Cerebellar nuclear complex (tissue), 1 donor: ENCODE measurements around the gene SPDL1.
"Not testable (repeated sequence)": the region's sequence is repeated elsewhere in the genome, so short reads cannot be mapped to it uniquely, and the experiment has no call there.

ENCODE experiments used
- DNase-seq, 2 experiments: peaks; one replicate each; lab custom pipeline; 2025; lab: John Stamatoyannopoulos, UW

SPDL1 gene

GRCh38 chr5:169574134-169574646 lies 9.4 kb upstream of the SPDL1 start:
- no peak for DNase-seq

- DNase-seq = no peak
Observed at GRCh38 chr5:169576181-169576598, 7.4 kb upstream of the SPDL1 start.

GRCh38 chr5:169577951-169578350 lies 5.6 kb upstream of the SPDL1 start:
- no peak for DNase-seq

GRCh38 chr5:169580964-169581363 lies 2.6 kb upstream of the SPDL1 start:
- no peak for DNase-seq

- peak in 1 of 2 experiments; percentile 5 for DNase-seq
Observed at GRCh38 chr5:169581580-169582227, 1.9 kb upstream of the SPDL1 start.

GRCh38 chr5:169583101-169583423 lies 511 bp upstream of the SPDL1 start:
- peak in 1 of 2 experiments; percentile 57 for DNase-seq

- no peak for DNase-seq
Observed at GRCh38 chr5:169584998-169585451, 1.5 kb downstream of the SPDL1 start.

- no peak for DNase-seq
Observed at GRCh38 chr5:169590602-169591001, 7.0 kb downstream of the SPDL1 start.

GRCh38 chr5:169591636-169592035 lies 8.1 kb downstream of the SPDL1 start:
- no peak for DNase-seq

- DNase-seq = no peak
Observed at GRCh38 chr5:169592937-169593650, 9.5 kb downstream of the SPDL1 start.

GRCh38 chr5:169595172-169595820 lies 11.7 kb downstream of the SPDL1 start:
- DNase-seq = no peak

- no peak for DNase-seq
Observed at GRCh38 chr5:169599451-169599850, 15.9 kb downstream of the SPDL1 start.

GRCh38 chr5:169602535-169602934 lies 19.0 kb downstream of the SPDL1 start:
- DNase-seq = no peak

GRCh38 chr5:169606279-169606678 lies 22.7 kb downstream of the SPDL1 start:
- DNase-seq = no peak

GRCh38 chr5:169607882-169608281 lies 24.3 kb downstream of the SPDL1 start:
- no peak for DNase-seq

- no peak for DNase-seq
Observed at GRCh38 chr5:169609716-169610115, 26.1 kb downstream of the SPDL1 start.

GRCh38 chr5:169610606-169611005 lies 27.0 kb downstream of the SPDL1 start:
- no peak for DNase-seq

GRCh38 chr5:169615561-169615960 lies 32.0 kb downstream of the SPDL1 start:
- no peak for DNase-seq

GRCh38 chr5:169624307-169624706 lies 40.7 kb downstream of the SPDL1 start:
- DNase-seq = not testable (repeated sequence)

GRCh38 chr5:169626779-169627178 lies 43.2 kb downstream of the SPDL1 start:
- no peak for DNase-seq

- no peak for DNase-seq
Observed at GRCh38 chr5:169627551-169627950, 44.0 kb downstream of the SPDL1 start.

GRCh38 chr5:169628892-169629291 lies 45.3 kb downstream of the SPDL1 start:
- no peak for DNase-seq
